HepG2 (cell line): Measurements from ENCODE around the gene MREG. TPM values are rescaled to one million over a fixed set of nuclear protein-coding genes. Genes with fewer than 3 reads are reported as not detected.

Experiments
- ARID4A ChIP-seq: sonication (generic); formaldehyde crosslinking; IDR thresholded peaks from 2 replicates; pipeline ENCODE4 v1.5.0; 2020; ENCODE audit warnings: mild to moderate bottlenecking, missing genetic modification reagents, borderline replicate concordance
- ARNT2 ChIP-seq: sonication (generic); formaldehyde crosslinking; IDR thresholded peaks from 2 replicates; pipeline ENCODE4 v1.8.0; 2022; ENCODE audit warnings: mild to moderate bottlenecking, low read depth, missing genetic modification reagents, moderate library complexity
- CCDC6 ChIP-seq: sonication (generic); formaldehyde crosslinking; IDR thresholded peaks from 2 replicates; pipeline ENCODE4 v1.8.1; 2022; ENCODE audit warnings: mild to moderate bottlenecking, missing genetic modification reagents, moderate library complexity
- CHD4 ChIP-seq: fragments of 200-600 bp; sonication (generic); IDR thresholded peaks from 2 replicates; pipeline ENCODE4 v1.7.0; 2017; ENCODE audit warnings: mild to moderate bottlenecking, low read length, borderline replicate concordance
- FOXK2 ChIP-seq: fragments of 450-650 bp; IDR thresholded peaks from 2 replicates; pipeline ENCODE4 v1.6.1; 2016
- GATAD2A ChIP-seq: IDR thresholded peaks from 2 replicates; pipeline ENCODE4 v1.6.1; 2016
- HNRNPH1 ChIP-seq: fragments of 200-400 bp; formaldehyde crosslinking; optimal IDR thresholded peaks from 2 replicates; pipeline ENCODE3; 2017; ENCODE audit warnings: mild to moderate bottlenecking, low read depth, low read length
- HNRNPLL ChIP-seq: fragments of 200-400 bp; formaldehyde crosslinking; IDR thresholded peaks from 2 replicates; pipeline ENCODE4 v1.6.1; 2017; ENCODE audit warnings: mild to moderate bottlenecking, low read depth, low read length; ENCODE audit not compliant: poor library complexity, severe bottlenecking
- HOXA3 ChIP-seq: sonication (generic); formaldehyde crosslinking; IDR thresholded peaks from 2 replicates; pipeline ENCODE4 v1.5.0; 2020; ENCODE audit warnings: missing genetic modification reagents
- MLXIP ChIP-seq: sonication (generic); formaldehyde crosslinking; IDR thresholded peaks from 2 replicates; pipeline ENCODE4 v1.9.0; 2021; ENCODE audit warnings: missing genetic modification reagents, borderline replicate concordance
- NBN ChIP-seq: fragments of 450-650 bp; conservative IDR thresholded peaks from 2 replicates; pipeline ENCODE4 v1.6.1; 2017
- NPAS2 ChIP-seq: sonication (generic); formaldehyde crosslinking; IDR thresholded peaks from 2 replicates; pipeline ENCODE4 v1.8.0; 2022; ENCODE audit warnings: mild to moderate bottlenecking, missing genetic modification reagents, borderline replicate concordance
- RNF2 ChIP-seq: fragments of 450-650 bp; conservative IDR thresholded peaks from 2 replicates; pipeline ENCODE4 v1.6.1; 2016; ENCODE audit warnings: low read depth
- SCMH1 ChIP-seq: sonication (generic); formaldehyde crosslinking; IDR thresholded peaks from 2 replicates; pipeline ENCODE4 v1.9.0; 2021; ENCODE audit warnings: missing genetic modification reagents, mild to moderate bottlenecking, borderline replicate concordance
- SRSF4 ChIP-seq: fragments of 200-400 bp; formaldehyde crosslinking; IDR thresholded peaks from one replicate; pipeline ENCODE4 v1.6.1; 2018; ENCODE audit warnings: mild to moderate bottlenecking, low read depth, low read length, moderate library complexity; ENCODE audit not compliant: poor library complexity, severe bottlenecking
- TFDP1 ChIP-seq: IDR thresholded peaks from 2 replicates; pipeline ENCODE4 v1.6.1; 2016; ENCODE audit warnings: missing compliant biosample characterization, missing genetic modification reagents, borderline replicate concordance
- TOPORS ChIP-seq: sonication (generic); formaldehyde crosslinking; IDR thresholded peaks from 2 replicates; pipeline ENCODE4 v1.8.0; 2023; ENCODE audit warnings: mild to moderate bottlenecking, missing genetic modification reagents
- ZNF124 ChIP-seq: sonication (generic); formaldehyde crosslinking; IDR thresholded peaks from 2 replicates; pipeline ENCODE4 v1.4.0; 2020; ENCODE audit warnings: missing genetic modification reagents
- ZNF431 ChIP-seq: sonication (generic); formaldehyde crosslinking; IDR thresholded peaks from 2 replicates; pipeline ENCODE4 v1.9.0; 2022; ENCODE audit warnings: missing genetic modification reagents, low read depth, mild to moderate bottlenecking, borderline replicate concordance
- ZNF468 ChIP-seq: sonication (generic); formaldehyde crosslinking; IDR thresholded peaks from 2 replicates; pipeline ENCODE4 v1.8.0; 2022; ENCODE audit warnings: mild to moderate bottlenecking, moderate library complexity, missing genetic modification reagents
- ZSCAN31 ChIP-seq: sonication (generic); formaldehyde crosslinking; IDR thresholded peaks from 2 replicates; pipeline ENCODE4 v1.5.0; 2020; ENCODE audit warnings: low read depth, mild to moderate bottlenecking, missing genetic modification reagents
- polyA plus RNA-seq, 8 experiments: library from polyadenylated mRNA; depleted of rRNA in 3 of 8; stranded (reverse) in 7 of 8; unstranded in 1 of 8; fragments of >200 nt; fragmentation: Illumina TruSeq in 4 of 8; extraction: Trizol in 4 of 8; gene quantifications; 2 replicates each; pipeline versions ENCODE4 v1.2.1 to v1.2.3, GENCODE V29; 2011 to 2016; ENCODE audit warnings: low read depth in 4 of 8, missing spikeins in 1 of 8, mixed read lengths in 1 of 8; ENCODE audit not compliant: insufficient read depth in 1 of 8
- total RNA-seq, 5 experiments: library from RNA; depleted of rRNA; stranded (reverse); fragments of >200 nt; fragmentation: Illumina TruSeq; extraction: Trizol; gene quantifications; 2 replicates each; pipeline ENCODE4 v1.2.3, GENCODE V29; 2016; ENCODE audit warnings: low read depth in 1 of 5

MREG gene
- total and polyA plus RNA-seq, 2 of the 13 experiments (the other 11 are each of a cell fraction or from before 2014, with no cell fraction given): 7.5 to 23.3 TPM

- TF ChIP-seq MLXIP (CRISPR knock-in tag) (no peak), TFDP1 (CRISPR knock-in tag) (0 out of 2 replicates have a peak, but pooled peaks have one; percentile 36), CHD4 (no peak), ZNF431 (CRISPR knock-in tag) (peak; percentile 30; the same call in 1 of the 2 replicates), FOXK2 (no peak), TOPORS (CRISPR knock-in tag) (no peak), ARNT2 (CRISPR knock-in tag) (0 out of 2 replicates have a peak, but pooled peaks have one; percentile 49), ARID4A (CRISPR knock-in tag) (peak; percentile 57), NBN (no peak), HNRNPH1 (no peak), SCMH1 (CRISPR knock-in tag) (no peak), GATAD2A (CRISPR knock-in tag) (0 out of 2 replicates have a peak, but pooled peaks have one; percentile 7), SRSF4 (no peak), NPAS2 (no peak), HOXA3 (peak; percentile 40; the same call in 1 of the 2 replicates), RNF2 (0 out of 2 replicates have a peak, but pooled peaks have one; percentile 43), HNRNPLL (peak; percentile 41), ZSCAN31 (peak; percentile 52; the same call in 1 of the 2 replicates), ZNF468 (CRISPR knock-in tag) (no peak), ZNF124 (no peak; the same call in 1 of the 2 replicates), CCDC6 (CRISPR knock-in tag) (0 out of 2 replicates have a peak, but pooled peaks have one; percentile 27)
These were observed at the start of gene MREG (continued) for GRCh38 chr2:216013080-216013909.
